ENCODE results near the gene SCLY. TPM values are rescaled to one million over a fixed set of nuclear protein-coding genes. Genes with fewer than 3 reads are reported as not detected.
"Not testable (repeated sequence)": the region's sequence is repeated elsewhere in the genome, so short reads cannot be mapped to it uniquely, and the experiment has no call there.

Gene SCLY, protein sequence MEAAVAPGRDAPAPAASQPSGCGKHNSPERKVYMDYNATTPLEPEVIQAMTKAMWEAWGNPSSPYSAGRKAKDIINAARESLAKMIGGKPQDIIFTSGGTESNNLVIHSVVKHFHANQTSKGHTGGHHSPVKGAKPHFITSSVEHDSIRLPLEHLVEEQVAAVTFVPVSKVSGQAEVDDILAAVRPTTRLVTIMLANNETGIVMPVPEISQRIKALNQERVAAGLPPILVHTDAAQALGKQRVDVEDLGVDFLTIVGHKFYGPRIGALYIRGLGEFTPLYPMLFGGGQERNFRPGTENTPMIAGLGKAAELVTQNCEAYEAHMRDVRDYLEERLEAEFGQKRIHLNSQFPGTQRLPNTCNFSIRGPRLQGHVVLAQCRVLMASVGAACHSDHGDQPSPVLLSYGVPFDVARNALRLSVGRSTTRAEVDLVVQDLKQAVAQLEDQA
- total RNA-seq = 21.6 TPM

DNA sequence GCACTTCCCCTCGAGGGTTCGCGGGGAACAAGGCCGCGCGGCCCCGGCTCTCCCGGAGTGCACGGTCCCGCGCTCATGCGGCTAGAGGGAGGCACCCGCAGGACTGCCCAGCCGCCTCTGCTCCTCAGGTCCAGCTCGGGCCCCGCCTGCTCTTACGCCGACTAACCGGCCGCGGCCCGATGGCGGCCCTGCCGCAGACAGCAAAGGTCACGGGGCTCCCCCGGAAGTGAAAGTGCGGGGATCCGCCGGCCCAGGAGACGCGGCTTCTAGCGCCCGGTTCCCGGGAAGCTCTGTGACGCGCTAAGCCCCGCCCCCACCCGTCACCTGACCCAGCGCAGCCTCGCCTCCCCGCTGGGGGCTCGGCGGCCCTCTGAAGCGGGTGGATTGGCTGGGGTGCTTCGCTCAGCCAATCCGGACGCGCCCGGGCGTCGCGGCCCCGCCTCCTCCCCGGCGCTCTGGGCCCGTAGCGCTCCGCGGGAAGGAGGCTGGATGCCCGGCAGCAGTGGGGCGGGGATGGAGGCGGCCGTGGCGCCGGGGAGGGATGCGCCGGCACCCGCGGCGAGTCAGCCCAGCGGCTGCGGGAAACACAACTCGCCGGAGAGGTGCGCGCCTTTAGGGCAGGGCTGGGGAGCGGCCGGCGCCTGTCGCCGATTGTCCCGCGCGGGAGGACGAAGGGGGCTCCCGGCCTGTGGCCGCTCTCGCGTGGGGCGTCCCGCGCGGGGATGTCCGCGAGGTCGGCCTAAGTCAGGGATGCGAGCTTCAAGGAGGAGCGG is at the start of gene SCLY:
TSS of gene SCLY (plus strand) at position 460 of the 773 bp plus-strand sequence. CDS start at position 514, 54 bp downstream.
- DNase-seq (ENCODE audit: low spot score) = peak; percentile 98

DNA sequence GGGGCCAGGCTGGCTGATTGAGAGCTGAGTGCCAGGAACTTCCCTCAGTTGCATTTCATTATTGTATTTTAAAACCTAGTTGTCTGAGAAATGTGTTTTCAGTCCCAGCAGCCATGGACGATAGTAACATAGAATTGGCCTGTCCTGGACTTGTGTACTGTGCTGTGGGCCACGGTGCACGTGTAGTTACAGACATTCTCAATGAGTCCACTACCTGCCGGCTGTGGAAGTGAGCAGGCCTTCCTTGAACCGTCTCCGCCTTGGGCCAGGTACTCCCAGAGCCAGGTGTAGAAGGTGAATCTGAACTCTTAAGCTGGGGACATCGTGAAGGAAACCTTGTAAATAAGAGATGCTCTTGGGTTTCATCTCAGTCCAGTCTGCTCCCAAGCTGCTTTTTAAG is 47.0 kb upstream of the SCLY start:
- DNase-seq (ENCODE audit: low spot score) = no peak

DNA sequence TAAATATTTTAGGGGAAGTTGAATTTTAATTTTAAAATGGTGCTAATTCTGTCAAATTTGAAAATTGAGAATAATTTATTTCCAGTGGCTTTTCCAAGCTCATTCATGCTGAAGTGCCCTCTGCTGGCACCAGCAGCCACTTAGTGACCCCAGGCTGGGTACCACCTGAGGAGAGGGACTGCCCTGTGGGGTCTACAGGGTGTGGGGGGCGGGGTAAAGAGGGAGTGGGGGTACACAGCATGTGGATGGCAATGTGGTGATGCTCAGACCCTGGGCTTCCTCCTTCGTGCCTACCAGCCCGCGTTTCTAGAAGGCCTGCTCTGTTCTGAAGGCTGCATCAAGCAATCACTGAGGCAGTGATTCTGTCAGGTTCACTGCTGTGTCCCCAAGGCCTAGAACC is 45.1 kb upstream of the SCLY start:
- DNase-seq (ENCODE audit: low spot score) = no peak

DNA sequence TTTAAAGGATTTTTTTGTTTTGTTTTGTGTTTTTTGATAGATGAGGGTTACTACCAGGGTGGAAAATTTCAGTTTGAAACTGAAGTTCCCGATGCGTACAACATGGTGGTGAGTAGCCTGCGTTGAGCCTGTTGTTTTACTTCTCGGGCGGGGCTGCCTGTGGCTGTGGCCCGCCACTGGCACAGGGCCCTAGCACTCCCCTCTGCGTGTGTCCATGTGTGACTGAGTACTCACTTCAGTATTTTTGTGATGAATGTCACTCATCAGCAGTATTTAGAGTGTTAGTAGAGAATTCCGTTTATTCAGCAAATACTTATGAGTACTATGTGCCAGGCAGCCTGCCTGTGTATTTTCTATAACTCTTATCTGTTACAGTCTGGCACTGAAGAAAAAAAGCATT is 44.3 kb upstream of the SCLY start:
- DNase-seq (ENCODE audit: low spot score) = no peak

DNA sequence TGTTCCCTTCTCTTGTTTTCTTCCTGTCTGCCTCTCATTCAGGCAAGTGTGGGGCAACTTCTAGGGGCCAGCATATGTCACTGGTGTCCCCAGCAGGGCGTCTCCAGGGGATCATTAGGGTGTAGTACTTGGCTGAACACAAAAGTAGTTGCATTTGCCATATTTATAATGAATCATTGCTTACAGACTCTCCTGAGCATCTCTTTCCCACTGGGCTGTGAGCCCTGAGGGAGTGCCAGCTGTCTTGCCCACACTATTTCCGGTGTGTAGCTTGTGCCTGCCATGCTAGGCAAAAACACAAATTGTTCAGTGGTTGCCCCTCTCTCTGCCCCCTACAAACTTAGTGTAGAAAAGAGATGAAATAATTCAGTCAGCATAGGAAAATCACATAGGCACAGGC is 40.8 kb upstream of the SCLY start:
- no peak for DNase-seq (ENCODE audit: low spot score)

DNA sequence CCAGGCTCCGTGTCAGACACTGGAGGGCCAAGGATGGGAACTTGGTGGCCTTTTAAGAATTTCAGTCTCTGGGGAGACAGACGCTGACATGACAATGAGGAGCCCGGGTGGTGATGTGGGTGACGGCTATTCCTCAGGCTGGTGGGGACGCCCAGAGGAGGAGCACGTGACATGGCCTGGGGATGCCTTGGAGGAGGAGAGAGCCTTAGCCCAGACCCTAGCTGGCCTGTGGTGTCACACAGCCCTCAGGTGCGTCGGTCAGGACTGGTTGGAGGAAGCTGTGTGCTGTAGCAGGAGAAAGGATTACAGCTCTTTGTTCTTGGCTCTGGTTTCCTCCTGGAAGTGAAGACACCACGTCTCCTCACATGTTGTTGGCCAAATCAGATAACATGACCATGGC is 40.0 kb upstream of the SCLY start:
- no peak for DNase-seq (ENCODE audit: low spot score)

DNA sequence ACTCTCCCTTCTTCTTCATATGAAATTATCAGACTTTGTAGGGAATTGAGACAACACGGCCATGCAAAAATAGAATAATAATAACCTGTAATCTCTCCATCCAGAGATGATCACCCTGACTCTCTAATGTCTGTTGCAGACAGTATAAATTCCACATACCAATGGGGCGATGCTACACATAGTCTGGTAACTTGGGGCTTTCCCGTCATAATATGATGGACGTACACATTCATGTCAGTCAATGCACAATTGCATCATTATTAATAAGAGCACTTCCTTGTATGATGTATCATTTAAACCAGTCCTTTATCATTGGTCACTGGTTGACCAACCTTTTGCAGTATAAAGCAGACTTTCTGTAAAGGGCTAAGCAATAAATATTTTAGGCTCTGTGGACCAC is 39.5 kb upstream of the SCLY start:
- no peak for DNase-seq (ENCODE audit: low spot score)

DNA sequence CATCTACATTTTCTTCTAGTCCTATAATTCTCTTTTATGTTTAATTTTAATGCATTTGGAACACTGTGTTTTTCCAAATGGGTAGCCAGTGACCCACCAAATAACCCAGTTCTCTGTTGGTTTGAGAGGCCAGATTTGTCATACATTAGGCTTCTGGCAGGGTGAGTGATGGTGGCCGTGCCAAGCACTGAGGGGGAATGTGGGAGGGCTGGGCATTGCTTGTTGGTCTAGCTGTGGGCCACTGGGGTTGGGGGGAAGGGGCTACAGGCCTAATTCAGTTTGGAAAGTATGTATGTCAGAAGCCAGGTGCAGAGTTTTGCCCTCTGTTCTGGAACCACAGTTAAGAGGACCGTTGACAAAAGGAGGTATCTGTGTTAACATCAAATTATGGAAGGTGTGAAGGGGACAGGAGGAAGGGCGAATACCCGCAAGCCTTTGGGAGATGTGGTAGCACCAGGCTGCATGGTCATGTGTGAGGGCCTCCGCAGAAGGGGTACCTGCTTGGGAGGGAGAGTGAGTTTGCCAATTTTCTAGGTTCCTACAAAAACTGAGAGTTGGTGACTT is 38.1 kb upstream of the SCLY start:
- DNase-seq (ENCODE audit: low spot score) = no peak

DNA sequence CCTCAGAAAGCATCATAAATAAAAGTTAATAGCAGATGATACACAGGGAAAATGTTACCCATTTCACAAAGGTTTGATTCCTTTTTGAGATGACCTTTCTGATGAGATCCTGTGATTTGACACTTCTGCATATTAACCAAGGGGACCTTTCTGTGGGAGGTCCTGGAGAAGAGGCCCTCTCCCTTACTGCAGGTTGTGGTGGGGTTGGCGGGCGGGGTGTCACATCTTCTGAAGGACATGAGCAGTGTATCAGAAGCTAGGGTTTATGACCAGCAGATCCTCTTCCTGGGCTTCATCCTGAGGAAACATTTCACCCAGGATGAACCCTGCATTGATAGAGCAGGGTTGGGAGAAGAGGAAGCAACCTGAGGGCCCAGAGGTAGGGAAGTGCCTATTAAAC is 37.2 kb upstream of the SCLY start:
- no peak for DNase-seq (ENCODE audit: low spot score)

DNA sequence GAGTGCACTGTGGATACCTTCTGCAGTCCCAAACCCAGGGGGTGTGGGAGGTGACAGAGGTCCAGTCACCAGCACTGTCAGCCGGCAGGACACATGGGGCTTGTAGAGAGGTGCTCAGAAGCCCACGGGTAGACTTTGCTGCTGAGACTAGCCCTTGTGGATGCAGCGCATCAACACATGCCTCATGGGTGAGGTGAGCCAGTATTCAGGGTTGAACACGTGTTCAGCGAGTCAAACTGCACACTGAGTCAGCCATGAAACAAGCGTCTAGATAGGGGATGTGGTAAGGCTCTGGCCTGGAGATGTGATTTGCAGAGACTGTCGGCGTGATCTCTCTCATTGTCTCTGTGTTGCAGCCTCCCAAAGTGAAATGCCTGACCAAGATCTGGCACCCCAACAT is 35.8 kb upstream of the SCLY start:
- DNase-seq (ENCODE audit: low spot score) = no peak

DNA sequence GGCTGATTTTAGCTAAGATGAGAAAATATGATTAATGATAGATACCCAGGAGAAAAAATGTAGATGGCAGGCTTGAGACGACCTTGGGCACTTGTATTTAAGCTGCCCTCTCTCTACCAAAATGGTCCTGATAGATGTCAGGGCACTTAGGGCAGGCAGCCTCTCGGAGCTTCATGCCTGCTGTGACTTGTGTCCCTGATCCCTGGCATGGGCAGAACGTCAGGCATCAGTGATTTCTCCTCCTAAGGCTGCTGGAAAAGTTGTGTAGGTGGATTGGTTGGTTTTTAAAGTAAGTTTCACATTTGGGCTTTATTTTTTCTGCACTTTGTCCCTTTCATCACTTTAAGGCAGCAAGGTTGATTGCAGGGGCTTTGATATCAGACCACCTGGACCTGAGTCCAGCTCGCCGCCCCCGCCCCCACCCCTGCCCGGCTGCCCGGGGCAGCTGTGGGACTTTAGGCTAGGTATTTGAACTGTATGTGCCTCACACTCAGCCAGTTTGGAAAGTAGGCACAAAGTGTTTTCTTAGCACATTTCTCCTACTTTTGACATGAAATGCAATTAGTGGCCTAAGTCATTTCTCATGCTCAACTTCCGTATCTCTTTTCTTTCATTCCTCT is 35.0 kb upstream of the SCLY start:
- no peak for DNase-seq (ENCODE audit: low spot score)

DNA sequence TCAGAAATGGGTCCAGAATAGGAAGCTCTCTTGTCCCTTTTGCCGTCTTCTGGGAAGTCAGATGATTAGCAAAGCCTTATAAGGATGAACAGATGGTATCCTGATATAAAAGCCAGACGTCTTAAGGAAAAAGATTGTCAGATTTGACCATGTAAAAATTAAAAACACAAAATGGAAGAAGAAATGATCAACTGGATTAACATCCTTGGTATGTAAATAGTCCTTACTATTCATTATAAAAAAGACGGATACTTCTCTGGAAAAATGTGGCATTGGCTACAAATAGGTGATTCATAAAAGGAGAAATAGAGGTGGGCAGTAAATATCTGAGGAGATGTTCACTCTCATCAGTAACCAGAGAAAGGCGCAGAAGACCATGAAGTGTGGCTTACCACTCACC is 33.7 kb upstream of the SCLY start:
- DNase-seq (ENCODE audit: low spot score) = no peak

DNA sequence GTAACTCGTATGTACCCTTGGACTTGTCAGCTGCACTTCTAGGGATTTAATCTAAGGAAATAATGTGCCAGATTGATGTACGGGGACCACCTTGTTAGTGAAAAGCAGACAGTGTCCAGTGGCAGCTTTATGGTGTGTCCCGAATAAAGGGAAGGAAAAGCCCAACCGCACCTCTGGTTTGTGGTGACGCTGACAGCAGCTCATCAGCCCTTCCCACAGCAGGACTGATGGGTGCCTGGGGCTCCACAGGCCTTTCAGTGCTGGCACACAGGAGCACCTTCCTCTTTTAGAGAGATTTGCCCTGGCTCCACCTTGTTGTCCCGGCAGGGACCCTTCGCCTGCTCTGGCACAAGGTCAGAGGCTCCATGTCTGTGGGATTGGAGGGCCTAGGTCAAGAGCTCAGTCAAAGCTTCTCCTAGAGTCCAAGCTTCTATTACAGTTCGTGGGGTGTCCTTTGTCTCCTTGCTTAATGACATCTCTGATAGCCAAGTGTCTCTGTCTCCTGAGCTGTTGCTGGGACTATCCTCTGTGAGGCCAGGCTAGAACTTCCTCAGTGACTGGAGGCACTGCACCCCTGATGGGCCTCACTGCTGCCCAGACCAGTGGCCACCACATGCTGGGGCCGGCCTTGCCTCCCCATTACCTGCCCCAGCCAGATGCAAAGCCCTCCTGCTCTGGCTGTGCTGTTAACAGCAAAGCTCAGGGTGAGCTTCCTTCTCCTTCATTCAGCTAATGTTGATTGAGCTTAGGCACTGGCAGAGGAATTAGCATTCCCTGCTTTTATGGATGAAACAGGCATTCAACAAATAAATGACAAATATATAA is 33.0 kb upstream of the SCLY start:
- DNase-seq (ENCODE audit: low spot score) = no peak

DNA sequence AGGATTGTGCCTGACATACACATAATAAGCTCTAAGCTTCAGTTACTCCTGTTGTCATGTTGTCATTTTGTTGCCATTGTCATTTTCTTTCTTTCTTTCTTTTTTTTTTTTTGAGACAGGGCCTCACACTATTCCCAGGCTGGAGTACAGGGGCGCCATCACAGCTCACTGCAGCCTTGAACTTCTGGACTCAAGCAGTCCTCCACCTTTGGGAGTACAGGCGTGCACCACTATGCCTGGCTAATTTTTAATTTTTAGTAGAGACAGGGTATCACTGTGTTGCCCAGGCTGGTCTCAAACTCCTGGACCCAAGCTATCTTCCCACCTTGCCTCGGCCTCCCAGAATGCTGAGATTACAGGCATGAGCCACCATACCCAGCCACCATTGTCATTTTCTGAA is 30.9 kb upstream of the SCLY start:
- no peak for DNase-seq (ENCODE audit: low spot score)

DNA sequence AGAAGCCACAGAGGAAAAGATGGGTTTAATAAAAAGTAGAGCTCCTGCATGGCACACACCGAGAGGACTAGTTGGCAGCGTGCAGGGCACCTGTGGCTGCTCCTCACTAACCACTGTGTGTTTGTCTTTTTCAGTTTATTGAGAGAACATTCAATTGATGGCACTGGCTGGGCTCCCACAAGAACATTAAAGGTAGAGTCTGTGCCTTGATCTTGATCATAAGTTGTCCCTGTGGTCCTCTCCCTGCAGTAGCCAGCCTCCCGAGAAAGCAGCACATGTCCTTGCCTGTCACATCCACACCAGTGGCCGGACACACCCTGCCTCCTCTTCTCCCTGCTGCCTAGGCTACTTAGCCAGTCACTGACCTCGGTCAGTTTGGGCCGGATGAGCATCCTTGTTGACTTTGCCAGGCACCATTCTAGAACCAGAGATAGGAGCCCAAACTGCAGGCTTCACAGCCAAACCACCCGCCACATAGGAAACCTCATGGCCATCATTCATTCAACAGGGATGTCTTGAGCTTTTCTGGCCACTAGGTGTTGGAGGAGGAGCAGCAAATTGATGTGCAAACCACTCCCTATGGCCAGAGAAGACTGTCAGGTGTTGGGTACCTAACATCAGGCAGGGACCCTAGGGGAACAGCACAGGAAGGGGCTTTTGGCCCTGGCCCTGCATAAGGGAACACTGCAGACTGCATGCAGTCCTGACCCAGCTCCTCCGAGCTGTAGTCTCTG is 30.2 kb upstream of the SCLY start:
- no peak for DNase-seq (ENCODE audit: low spot score)

DNA sequence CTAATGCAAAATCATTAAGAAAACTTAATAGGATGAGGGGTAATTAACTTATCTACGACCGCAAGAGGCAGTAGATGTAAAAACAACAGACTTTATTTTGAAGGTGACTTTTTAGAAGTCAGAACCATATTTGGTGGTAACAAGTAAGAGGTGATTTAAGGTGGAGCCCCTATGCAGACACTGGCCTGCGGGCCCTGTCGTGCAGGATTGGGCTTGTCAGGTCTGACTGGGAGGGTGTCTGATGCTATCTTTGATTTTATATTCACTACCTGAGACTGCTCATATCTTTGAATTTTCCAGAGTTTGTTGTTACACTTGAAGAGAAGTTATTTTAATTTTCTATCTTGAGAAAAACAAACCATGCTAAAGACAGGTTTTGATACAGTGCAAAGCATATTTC is 29.1 kb upstream of the SCLY start:
- DNase-seq (ENCODE audit: low spot score) = no peak

DNA sequence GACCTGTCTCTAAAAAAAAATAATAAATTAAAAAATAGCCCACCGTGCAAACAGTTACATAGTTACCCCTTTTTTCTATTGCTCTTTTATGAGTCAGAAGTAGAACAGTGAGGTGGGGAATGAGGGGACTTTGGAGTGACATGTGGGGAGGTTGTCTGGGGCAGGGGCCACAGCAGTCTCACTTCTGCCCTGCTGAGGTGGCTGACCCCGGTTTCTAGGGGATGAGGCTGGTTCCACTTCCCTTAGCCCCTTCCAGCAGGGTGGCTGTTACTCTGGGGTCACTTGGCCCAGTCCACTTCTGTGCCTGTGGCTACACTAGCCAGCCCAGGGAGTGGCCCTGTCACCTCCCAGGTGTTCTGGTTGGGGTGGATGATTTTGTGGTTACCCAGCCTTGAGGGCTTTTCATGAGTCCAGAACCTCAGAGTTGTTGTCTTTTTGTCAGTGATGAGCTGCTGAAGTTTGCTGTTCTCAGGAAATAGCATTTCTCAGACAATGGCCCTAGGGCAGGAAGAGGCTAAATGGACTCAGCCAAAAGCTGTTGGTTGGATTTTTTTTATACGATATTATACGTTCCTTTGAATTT is 28.0 kb upstream of the SCLY start:
- no peak for DNase-seq (ENCODE audit: low spot score)

DNA sequence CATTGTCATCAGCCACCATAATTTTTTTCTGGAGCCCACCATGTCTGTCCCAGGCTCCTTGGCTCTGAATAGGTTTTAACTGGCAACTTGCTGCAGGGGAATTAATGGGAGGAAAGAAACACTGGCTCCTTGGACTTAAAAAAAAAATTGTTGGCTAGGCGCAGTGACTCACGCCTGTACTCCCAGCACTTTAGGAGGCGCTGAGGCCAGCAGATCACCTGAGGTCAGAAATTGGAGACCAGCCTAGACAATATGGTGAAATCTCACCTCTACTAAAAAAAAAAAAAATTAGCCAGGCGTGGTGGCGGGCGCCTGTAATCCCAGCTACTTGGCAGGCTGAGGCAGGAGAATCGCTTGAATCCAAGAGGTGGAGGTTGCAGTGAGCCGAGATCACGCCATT is 26.8 kb upstream of the SCLY start:
- not testable (repeated sequence) for DNase-seq (ENCODE audit: low spot score)

DNA sequence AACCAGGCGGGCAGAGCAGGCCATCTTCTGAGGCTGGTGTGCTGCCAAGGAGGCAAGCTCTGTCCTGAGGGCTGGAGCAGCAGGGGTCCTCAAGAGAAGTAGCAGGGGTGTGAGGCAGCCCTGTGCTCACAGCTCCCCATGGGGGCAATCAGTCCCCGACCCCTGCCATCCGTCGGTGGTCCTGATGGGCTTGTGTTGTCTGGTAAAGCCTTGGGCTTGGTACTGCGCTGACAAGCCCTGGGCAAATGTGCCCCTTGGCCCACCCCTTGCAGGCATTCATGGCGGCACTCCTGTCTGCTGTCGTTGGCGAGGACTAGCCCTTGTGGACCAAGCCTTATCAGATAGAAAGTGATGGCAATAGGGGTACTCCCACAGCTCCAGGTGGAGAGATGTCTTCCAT is 22.6 kb upstream of the SCLY start:
- DNase-seq (ENCODE audit: low spot score) = no peak

DNA sequence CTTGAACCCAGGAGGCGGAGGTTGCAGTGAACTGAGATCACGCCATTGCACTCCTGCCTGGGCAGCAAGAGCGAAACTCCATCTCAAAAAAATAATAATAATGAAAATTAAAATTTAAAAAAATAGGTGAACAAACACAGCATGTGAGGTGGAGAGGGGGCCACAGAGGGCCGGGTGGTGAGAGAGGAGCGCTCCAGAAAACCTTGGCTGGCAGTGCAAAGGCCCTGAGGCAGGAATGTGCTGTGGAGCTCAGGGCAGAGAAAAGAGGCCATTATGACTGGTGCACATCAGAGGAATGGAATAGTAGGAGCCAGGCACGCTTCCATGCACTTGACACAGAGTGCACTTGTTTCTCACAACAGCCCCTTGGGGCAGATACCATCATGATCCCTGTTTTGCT is 21.6 kb upstream of the SCLY start:
- no peak for DNase-seq (ENCODE audit: low spot score)

DNA sequence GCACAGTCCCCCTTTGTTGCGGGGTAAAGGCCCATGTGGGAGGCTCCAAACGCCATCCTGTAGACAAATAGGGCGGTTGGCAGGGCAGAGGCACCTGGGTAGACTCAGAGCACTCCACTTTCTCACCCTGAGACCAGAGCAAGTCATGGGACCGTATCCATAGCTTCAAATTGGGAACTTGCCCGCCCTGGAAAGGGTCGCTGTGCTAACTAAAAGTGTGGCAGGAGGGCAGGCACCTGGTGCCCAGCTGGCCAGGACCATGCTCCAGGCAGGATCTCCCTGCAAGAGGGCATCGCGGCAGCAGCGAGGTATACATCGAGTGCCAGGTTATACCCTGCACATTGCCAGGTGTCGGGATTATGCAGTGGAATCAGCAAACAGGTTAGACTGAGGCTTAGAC is 20.8 kb upstream of the SCLY start:
- no peak for DNase-seq (ENCODE audit: low spot score)

All from ureter (tissue), 1 donor.